Breast epithelium (tissue), 3 donors: Measurements from ENCODE around the gene PAOX.

Source experiments
- POLR2A ChIP-seq: fragments of 450-650 bp; IDR thresholded peaks from one replicate; pipeline ENCODE4 v1.6.1; 2016; ENCODE audit warnings: antibody characterized with exemption, mild to moderate bottlenecking, moderate library complexity
- TF ChIP-seq, protein P1 (sequence below), 3 donors: fragments of 450-650 bp; IDR thresholded peaks; one replicate each; pipeline ENCODE4 v1.5.1; 2016 to 2017; ENCODE audit warnings: antibody characterized with exemption in 3 of 3, mild to moderate bottlenecking in 3 of 3, moderate library complexity in 3 of 3

DNA sequence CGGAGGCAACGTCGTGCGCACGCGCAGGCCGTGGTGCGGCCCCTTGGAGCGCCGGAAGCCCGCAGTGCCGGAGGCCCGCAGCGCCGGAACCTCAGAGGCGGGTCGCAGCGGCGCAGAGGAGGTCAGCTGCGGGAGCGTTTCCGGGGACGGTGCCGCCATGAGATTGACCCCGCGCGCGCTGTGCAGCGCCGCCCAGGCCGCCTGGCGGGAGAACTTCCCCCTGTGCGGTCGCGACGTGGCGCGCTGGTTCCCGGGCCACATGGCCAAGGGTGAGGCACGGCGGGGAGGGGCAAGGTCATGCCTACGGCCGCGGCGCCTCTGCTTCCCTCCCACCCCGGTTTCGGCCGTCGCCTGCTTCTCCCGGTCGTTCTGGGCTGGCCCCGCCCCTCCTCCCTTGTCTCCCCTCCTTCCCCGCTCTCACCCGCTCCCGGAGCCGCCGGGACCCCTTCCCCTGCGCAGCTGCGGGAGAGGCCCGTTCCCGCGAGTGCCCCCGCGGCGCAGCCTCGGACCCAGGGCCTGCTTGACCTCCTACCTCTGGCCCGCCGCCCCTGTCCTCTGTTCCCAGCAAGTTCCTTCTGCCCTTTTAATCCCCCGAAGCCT lies 15.1 kb downstream of the PAOX start, which contains the start of gene MTG1:
- TF ChIP-seq, protein P1, sequence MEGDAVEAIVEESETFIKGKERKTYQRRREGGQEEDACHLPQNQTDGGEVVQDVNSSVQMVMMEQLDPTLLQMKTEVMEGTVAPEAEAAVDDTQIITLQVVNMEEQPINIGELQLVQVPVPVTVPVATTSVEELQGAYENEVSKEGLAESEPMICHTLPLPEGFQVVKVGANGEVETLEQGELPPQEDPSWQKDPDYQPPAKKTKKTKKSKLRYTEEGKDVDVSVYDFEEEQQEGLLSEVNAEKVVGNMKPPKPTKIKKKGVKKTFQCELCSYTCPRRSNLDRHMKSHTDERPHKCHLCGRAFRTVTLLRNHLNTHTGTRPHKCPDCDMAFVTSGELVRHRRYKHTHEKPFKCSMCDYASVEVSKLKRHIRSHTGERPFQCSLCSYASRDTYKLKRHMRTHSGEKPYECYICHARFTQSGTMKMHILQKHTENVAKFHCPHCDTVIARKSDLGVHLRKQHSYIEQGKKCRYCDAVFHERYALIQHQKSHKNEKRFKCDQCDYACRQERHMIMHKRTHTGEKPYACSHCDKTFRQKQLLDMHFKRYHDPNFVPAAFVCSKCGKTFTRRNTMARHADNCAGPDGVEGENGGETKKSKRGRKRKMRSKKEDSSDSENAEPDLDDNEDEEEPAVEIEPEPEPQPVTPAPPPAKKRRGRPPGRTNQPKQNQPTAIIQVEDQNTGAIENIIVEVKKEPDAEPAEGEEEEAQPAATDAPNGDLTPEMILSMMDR (IDR thresholded peaks at IDR 0.05) = no peak
- peak; percentile 57 for TF ChIP-seq POLR2A
